ENCODE data around the gene ARHGAP28.
"Not testable (repeated sequence)": the region's sequence is repeated elsewhere in the genome, so short reads cannot be mapped to it uniquely, and the experiment has no call there.

The ARHGAP28 gene

DNA sequence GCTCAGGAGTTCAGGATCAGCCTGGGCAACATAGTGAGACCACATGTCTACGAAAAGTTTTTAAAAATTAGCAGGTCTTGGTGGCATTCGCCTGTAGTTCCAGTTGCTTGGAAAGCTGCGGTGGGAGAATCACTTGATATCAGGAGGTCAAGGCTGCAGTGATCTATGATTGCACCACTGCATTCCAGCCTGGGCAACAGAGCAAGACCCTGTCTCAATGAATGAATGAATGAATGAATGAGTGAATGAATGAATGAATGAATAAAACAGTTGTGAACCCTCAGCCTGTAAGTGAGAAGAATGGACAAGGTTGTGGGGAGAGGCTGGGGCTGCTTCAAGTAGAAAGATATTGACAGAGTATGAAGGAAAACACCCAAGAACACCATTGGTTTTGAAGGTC lies 48.0 kb downstream of the ARHGAP28 start:
- H3K27me3 Mint-ChIP-seq: no peaks in the 10 kb centered on the region
- H3K9me3 Mint-ChIP-seq (ENCODE audit: low read depth): no peaks in the 10 kb centered on the region
- no peak overlapping the region for H3K27ac Mint-ChIP-seq
- no peak overlapping the region for H3K4me3 Mint-ChIP-seq
- no peaks in the 10 kb centered on the region for H3K36me3 Mint-ChIP-seq
- no peaks in the 10 kb centered on the region for H3K4me1 Mint-ChIP-seq (ENCODE audit: low read depth)

DNA sequence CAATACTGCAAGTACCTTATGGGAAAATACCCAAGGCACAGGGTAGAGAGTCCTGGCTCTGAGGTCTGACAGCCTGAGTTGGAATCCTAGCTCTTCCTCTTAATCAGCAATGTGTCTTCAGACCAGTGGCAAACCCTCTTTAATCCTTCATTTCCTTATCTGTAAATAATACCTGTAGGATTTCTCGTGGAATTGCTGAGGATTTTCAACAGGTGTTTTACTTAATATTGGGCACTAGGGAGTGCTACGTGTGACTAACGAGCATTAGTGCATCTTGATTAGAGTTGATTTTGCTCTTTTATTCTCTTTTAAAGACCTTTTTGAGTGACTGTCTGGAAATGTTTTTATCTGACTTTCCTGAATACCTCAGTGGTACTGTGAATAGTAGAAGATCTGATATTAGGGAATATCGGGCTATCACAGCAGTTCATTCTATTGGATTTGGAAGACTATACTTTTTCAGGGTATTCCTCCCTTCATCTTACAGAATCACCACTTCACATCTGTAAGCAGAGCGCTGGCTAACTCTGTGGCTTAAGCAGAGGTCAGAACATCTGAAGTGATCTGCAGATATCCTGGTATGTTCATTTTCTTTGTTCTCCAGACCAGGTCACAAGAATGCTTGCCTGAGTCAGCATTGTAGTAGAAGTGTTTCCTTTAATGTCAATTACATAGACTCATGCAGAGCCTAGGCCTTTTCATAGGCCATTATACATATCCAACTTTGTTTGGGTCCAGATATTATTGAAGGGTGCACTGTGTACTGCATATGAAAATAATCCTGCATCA lies 49.1 kb downstream of the ARHGAP28 start:
- Mint-ChIP-seq H3K4me1 (ENCODE audit: low read depth) (no peaks in the 10 kb centered on the region), H3K27ac (no peak overlapping the region), H3K27me3 (no peaks in the 10 kb centered on the region), H3K9me3 (ENCODE audit: low read depth) (no peaks in the 10 kb centered on the region), H3K4me3 (no peak overlapping the region), H3K36me3 (no peaks in the 10 kb centered on the region)

DNA sequence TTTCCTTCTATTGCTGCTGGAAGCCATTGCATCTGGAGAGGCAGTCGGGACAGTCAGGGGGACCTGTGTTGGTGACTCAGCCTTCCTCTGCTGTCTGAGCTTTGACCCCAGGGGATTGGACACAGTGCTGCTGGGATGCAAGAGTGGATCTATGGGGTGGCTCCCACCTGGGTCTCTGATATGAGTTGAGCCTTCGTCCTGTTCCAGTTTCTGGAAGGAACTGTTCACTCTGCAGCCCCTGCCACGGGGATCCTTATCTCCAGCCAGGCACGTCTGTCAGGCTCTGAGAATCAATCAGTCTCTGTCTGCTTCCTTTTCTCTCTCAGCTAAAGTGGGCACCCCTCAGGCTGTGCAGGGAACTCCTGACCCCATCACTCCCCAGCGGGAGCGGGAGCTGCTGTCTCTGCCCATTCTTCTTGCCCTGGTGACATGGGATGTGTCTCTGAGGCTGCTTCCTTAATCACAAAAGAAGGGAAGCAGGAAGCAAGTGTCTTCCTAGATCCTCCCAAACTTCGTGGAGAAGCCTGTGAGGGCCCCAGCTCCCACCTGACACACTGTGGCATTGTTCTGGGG lies 51.7 kb downstream of the ARHGAP28 start:
- Mint-ChIP-seq H3K4me3 (no peak overlapping the region), H3K9me3 (ENCODE audit: low read depth) (peaks cover 3% of the 10 kb centered on the region), H3K36me3 (no peaks in the 10 kb centered on the region), H3K27ac (no peak overlapping the region), H3K4me1 (ENCODE audit: low read depth) (no peaks in the 10 kb centered on the region), H3K27me3 (no peaks in the 10 kb centered on the region)

DNA sequence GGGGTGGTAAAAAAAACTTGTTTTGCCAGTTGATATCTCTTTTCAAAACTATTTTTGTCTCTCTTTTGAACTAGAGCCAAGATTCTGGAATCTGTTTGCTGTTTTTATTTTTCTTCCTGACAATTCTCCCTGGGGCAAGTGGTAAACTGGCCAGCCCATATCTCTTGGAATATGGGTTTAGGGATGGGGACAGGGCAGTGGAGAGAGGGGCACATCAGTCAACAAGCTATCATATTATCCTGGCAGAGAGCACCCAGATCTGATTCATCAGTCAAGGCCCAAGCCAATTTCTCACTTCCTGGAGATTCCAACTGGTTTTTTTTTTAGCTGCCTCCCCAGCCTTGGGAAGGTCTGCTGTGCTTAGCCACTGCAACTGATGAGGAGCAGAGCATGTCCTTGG lies 52.3 kb downstream of the ARHGAP28 start:
- H3K27me3 Mint-ChIP-seq: no peaks in the 10 kb centered on the region
- H3K4me3 Mint-ChIP-seq: no peak overlapping the region
- H3K36me3 Mint-ChIP-seq: no peaks in the 10 kb centered on the region
- no peaks in the 10 kb centered on the region for H3K4me1 Mint-ChIP-seq (ENCODE audit: low read depth)
- peaks cover 3% of the 10 kb centered on the region for H3K9me3 Mint-ChIP-seq (ENCODE audit: low read depth)
- H3K27ac Mint-ChIP-seq: no peak overlapping the region

DNA sequence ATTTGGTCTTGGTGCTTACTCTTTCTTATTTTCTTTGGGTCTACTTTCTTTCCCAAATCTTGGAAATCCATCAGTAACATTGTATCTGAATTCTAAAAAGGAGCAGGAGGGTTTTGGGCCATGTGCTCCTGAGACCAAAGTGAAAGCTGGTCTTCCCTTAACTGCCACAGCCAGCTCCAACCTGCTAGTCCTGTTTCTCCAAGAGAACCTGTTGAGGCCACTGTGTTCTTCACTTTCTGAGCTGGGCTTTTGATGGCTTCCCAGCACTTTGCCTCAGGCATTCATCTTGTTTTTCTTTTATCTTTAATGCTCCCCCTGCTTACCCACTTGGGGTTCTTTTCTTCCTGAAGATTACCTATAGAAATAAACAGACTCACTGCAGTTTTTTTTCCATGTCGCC lies 53.3 kb downstream of the ARHGAP28 start:
- Mint-ChIP-seq H3K27ac (no peak overlapping the region), H3K27me3 (no peaks in the 10 kb centered on the region), H3K4me1 (ENCODE audit: low read depth) (no peaks in the 10 kb centered on the region), H3K9me3 (ENCODE audit: low read depth) (peaks cover 3% of the 10 kb centered on the region), H3K4me3 (no peak overlapping the region), H3K36me3 (no peaks in the 10 kb centered on the region)

DNA sequence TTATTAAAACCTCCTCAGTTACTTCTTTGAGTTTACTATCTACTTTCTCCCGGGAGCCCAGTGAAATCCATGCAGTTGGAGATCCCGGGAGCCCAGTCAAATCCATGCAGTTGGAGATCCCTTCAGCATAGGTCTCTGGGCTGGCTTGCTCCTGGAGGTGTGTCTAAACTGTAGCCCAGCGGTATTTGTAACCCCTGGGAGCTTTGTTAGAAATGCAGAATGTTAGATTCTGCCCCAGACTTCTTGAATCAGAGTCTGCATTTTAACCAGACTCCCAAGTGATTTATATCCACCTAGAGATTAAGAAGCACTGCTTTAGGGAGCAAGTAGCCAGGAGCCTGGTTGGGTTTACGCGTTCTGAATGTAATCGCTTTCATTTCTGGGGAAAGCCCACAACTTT lies 54.5 kb downstream of the ARHGAP28 start:
- Mint-ChIP-seq H3K27me3 (no peaks in the 10 kb centered on the region), H3K4me3 (no peak overlapping the region)

DNA sequence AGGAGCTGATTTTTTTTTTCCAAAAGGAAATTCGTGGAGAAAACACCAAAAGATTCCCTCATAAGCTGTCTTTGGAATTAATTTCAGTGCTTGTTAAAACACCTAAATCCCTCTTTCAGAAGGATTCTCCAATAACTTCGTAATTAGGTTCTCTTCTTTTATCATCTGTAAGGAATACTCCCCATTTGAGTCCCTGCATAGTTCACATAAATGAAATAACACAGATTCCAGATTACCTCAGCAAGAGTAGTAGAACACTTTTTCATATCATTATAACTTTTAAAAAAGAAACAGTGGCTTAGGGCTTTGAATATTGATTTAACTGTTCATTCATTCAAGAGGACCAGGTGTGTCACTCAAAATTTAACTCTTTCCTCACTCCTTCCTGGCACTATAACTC lies 55.5 kb downstream of the ARHGAP28 start:
- Mint-ChIP-seq H3K4me3 (no peak overlapping the region), H3K9me3 (ENCODE audit: low read depth) (peaks cover 3% of the 10 kb centered on the region), H3K4me1 (ENCODE audit: low read depth) (no peaks in the 10 kb centered on the region), H3K27me3 (no peaks in the 10 kb centered on the region), H3K36me3 (no peaks in the 10 kb centered on the region), H3K27ac (no peak overlapping the region)

More for the DNA sequence above, 54.5 kb downstream of the ARHGAP28 start:
- Mint-ChIP-seq H3K4me1 (ENCODE audit: low read depth) (no peaks in the 10 kb centered on the region), H3K36me3 (no peaks in the 10 kb centered on the region), H3K27ac (no peak overlapping the region), H3K9me3 (ENCODE audit: low read depth) (peaks cover 3% of the 10 kb centered on the region)

DNA sequence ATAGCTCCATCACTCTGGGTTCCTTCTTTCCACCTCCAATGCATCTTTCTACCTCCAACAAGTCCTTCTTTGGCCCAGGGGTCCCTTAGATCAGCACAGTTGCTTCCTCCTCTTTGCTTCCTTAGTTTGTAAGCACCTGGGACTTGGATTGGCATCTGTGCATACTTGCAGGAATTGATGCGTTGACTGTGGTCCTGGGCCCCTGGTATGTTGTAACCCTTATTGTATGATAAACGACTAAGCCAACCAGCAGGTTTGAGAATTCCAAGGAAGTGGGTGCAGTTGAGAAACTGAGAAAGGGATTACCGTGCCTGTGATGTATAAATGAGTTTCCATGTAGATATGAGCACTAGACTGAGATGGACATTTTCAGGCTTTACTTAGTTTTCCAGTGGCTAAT lies 55.9 kb downstream of the ARHGAP28 start:
- Mint-ChIP-seq H3K9me3 (ENCODE audit: low read depth) (peaks cover 3% of the 10 kb centered on the region), H3K36me3 (no peaks in the 10 kb centered on the region), H3K27me3 (no peaks in the 10 kb centered on the region), H3K27ac (no peak overlapping the region), H3K4me3 (no peak overlapping the region), H3K4me1 (ENCODE audit: low read depth) (no peaks in the 10 kb centered on the region)

DNA sequence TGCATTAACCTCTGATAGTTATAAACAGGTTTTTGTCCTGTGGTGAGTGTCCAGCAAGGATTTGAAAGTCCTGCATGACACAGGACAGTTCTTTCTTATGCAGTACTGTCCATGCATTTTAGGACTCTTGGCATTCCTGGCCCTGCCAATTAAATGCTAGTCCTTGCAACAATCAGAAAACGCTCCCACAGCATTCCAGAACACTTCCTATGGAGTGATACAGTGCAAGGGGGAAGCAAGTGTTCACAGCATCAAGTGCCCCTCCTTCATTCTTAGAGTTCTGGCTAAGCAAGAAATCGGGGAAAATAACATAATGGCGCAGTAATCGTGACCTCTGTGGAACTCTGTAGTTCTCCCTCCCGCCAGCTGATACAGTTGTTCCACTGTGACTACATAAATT lies 62.9 kb downstream of the ARHGAP28 start:
- Mint-ChIP-seq H3K4me1 (ENCODE audit: low read depth) (no peaks in the 10 kb centered on the region), H3K27me3 (no peaks in the 10 kb centered on the region), H3K27ac (no peak overlapping the region), H3K36me3 (no peaks in the 10 kb centered on the region), H3K9me3 (ENCODE audit: low read depth) (no peaks in the 10 kb centered on the region), H3K4me3 (no peak overlapping the region)

DNA sequence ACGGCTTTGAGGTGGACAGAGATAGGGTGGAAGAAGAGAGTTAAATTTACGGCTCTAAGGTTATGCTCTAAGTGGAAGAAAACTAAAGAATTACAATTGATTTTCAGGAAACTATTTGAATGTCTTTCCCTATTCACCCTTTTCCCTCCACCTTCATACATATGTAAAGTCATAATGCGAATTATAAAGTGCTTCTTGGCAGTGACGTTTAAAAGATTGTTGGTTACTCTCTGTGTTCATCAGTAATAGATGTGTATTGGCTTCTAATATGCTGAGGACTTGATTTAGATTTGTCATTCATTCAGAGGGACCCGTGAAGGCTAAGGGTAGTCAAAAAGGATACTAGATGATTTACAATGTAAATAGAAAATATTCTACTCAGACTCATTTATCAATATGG lies 63.9 kb downstream of the ARHGAP28 start:
- Mint-ChIP-seq H3K4me1 (ENCODE audit: low read depth) (no peaks in the 10 kb centered on the region), H3K9me3 (ENCODE audit: low read depth) (no peaks in the 10 kb centered on the region), H3K36me3 (no peaks in the 10 kb centered on the region), H3K27me3 (no peaks in the 10 kb centered on the region), H3K4me3 (no peak overlapping the region), H3K27ac (no peak overlapping the region)

DNA sequence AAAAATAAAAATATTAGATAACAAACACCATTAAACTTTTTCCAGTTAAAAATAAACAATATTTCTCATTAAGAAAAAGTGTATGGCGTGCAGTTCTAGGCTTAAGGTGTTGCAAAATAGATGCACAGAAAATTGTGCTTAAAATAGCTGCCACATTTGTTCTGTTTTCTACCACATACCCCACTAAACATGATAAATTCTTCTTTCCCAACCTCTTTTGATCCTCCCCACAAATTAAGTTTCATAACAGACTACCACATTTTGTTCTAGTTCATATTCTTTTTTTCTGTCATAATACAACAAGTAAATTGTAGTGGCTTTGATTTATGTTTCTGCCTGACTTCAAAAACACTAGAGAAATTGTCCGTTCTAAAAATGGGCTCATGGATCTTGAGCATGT lies 64.5 kb downstream of the ARHGAP28 start:
- Mint-ChIP-seq H3K4me1 (ENCODE audit: low read depth) (no peaks in the 10 kb centered on the region), H3K36me3 (no peaks in the 10 kb centered on the region), H3K4me3 (no peak overlapping the region), H3K9me3 (ENCODE audit: low read depth) (no peaks in the 10 kb centered on the region), H3K27ac (no peak overlapping the region), H3K27me3 (no peaks in the 10 kb centered on the region)

DNA sequence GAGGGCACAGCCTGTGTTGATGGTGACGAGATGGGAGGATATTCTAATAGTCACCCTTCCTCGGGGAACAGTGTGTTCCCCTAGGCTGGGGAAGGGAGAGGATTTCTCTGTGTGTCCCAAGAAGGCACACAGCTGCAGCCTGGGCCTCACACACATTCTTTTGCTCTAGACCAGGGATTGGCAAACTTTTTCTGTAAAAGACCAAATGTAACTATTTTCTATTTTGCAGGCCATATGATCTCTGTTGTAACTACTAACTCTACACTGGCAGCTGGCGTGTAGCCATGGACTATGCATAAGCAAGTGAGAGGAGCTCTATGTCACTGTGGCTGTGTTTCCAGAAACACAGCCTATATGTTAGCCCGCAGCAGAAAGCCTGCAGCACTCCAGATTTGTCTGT lies 65.8 kb downstream of the ARHGAP28 start:
- Mint-ChIP-seq H3K4me1 (ENCODE audit: low read depth) (no peaks in the 10 kb centered on the region), H3K36me3 (no peaks in the 10 kb centered on the region), H3K27ac (no peak overlapping the region), H3K9me3 (ENCODE audit: low read depth) (no peaks in the 10 kb centered on the region), H3K4me3 (no peak overlapping the region), H3K27me3 (no peaks in the 10 kb centered on the region)

DNA sequence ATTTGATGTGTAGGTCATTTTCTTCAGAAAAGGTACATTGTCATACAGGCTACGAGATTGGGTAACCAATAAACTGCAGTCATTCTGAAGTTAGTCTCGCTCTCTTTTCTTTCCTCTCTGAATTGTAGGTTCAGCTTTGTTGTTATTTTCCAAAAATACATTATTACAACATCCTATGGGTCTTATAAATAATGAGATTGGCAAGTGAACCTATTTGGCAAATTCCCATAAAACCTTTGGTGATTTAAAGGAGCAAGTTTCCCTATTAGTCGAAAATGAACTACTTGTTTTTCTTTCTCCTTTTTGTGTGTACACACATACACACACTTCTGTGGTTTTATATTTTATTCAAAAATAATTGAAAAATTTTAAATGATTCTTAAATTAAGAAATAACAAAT lies 67.0 kb downstream of the ARHGAP28 start:
- no peaks in the 10 kb centered on the region for H3K27me3 Mint-ChIP-seq
- no peak overlapping the region for H3K27ac Mint-ChIP-seq
- no peaks in the 10 kb centered on the region for H3K36me3 Mint-ChIP-seq
- no peak overlapping the region for H3K4me3 Mint-ChIP-seq
- peaks cover 6% of the 10 kb centered on the region for H3K9me3 Mint-ChIP-seq (ENCODE audit: low read depth)
- no peaks in the 10 kb centered on the region for H3K4me1 Mint-ChIP-seq (ENCODE audit: low read depth)

DNA sequence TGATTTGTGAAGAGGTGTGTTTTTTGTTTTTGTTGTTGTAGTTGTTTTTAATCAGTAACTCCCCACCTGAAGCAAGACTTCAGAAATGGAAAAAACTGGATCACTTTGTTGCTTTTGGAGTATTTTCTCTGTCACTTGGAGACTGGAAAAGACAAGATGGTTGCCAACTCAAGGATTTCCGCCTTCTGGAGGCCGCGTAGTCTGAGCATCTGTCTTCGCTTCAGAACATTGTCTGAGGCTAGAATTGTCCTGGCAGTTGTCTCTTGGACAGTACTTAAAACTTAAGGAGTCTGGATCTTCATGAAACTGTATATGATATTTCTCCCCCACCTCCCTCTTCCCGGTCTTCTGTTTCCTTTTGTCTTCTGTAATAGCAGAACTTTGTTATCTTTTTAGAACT lies 67.7 kb downstream of the ARHGAP28 start:
- no peaks in the 10 kb centered on the region for H3K4me1 Mint-ChIP-seq (ENCODE audit: low read depth)
- no peaks in the 10 kb centered on the region for H3K36me3 Mint-ChIP-seq
- peaks cover 6% of the 10 kb centered on the region for H3K9me3 Mint-ChIP-seq (ENCODE audit: low read depth)
- H3K4me3 Mint-ChIP-seq: no peak overlapping the region
- no peaks in the 10 kb centered on the region for H3K27me3 Mint-ChIP-seq
- H3K27ac Mint-ChIP-seq: no peak overlapping the region

DNA sequence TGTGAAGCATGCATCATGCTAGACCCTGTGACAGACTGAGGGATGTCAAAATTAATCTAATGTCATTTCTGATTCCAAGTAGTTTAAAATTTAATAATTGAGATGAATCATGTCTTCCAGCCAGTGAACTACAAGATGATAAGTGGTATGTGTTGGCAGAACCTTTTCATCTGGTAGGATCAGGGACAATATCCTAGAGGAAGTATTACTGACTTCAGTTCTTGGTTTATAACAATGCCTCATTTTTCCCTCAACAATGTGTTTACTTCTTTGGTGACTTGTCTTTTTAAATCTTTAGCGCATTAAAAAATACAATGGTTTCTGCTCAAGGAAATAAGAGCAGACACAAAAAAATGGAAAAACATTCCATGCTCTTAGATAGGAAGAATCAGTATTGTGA lies 69.4 kb downstream of the ARHGAP28 start:
- Mint-ChIP-seq H3K36me3 (no peaks in the 10 kb centered on the region), H3K27ac (no peak overlapping the region), H3K9me3 (ENCODE audit: low read depth) (peaks cover 6% of the 10 kb centered on the region), H3K4me1 (ENCODE audit: low read depth) (no peaks in the 10 kb centered on the region), H3K27me3 (no peaks in the 10 kb centered on the region), H3K4me3 (no peak overlapping the region)

DNA sequence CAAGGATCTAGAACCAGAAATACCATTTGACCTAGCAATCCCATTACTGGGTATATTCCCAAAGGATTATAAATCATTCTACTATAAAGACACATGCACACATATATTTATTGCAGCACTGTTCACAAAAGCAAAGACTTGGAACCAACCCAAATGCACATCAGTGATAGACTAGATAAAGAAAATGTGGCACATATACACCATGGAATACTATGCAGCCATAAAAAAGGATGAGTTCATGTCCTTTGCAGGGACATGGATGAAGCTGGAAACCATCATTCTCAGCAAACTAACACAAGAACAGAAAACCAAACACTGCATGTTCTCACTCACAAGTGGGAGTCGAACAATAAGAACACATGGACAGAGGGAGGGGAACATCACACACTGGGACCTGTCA lies 70.8 kb downstream of the ARHGAP28 start:
- H3K27me3 Mint-ChIP-seq; H3K4me1 Mint-ChIP-seq (ENCODE audit: low read depth); H3K27ac Mint-ChIP-seq: not testable (repeated sequence)

More for the DNA sequence above, 70.8 kb downstream of the ARHGAP28 start:
- H3K36me3 Mint-ChIP-seq; H3K4me3 Mint-ChIP-seq; H3K9me3 Mint-ChIP-seq (ENCODE audit: low read depth): not testable (repeated sequence)
